Measurements from ENCODE around the gene TIMM44. TPM values are rescaled to one million over a fixed set of nuclear protein-coding genes. Genes with fewer than 3 reads are reported as not detected.

Gene TIMM44
- total RNA-seq, 2 experiments from 2014 or later, result 86.0 to 116 TPM

DNA sequence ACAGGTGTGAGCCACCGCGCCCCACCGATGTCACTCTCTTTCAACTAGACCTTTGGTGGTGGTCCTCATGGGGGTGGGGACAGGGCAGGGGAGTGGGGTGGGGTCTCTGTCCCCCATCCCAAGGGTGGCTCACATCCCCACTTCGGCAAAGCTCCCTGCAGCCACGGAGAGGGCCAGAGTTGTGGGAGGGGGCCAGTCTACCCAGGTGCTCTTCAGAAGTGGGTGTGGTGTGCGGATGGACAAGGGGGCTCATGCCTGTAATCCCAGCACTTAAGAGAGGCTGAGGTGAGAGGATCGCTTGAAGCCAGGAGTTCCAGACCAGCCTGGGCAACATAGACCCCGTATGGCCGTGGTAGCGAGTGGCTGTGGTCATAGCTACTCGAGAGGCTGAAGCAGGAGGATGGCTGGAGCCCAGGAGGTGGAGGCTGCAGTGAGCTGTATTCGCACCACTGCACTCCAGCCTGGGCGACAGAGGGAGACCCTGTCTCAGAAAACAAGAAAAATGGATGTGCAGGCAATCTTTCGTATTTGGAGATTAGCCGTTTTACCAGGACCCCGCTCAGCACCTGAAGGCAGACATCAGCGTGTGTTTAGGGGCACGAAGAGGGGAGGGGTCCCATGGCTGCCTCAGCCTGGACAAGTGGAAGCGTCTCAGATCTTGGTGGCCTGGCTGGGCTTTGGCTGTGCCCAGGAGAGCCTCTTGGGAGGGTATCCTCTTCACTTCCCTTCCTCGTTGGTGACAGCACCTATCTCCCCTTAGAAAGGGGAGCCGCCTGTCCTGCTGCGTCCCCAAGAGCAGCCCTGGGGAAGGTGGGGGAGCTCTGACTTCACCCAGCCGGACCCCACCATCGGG lies 28.0 kb downstream of the TIMM44 start:
- TF ChIP-seq EZH2phosphoT487 (IDR thresholded peaks at IDR 0.05; ENCODE audit: borderline replicate concordance, low read depth, low read length), result no peak
- TF ChIP-seq, protein P1, sequence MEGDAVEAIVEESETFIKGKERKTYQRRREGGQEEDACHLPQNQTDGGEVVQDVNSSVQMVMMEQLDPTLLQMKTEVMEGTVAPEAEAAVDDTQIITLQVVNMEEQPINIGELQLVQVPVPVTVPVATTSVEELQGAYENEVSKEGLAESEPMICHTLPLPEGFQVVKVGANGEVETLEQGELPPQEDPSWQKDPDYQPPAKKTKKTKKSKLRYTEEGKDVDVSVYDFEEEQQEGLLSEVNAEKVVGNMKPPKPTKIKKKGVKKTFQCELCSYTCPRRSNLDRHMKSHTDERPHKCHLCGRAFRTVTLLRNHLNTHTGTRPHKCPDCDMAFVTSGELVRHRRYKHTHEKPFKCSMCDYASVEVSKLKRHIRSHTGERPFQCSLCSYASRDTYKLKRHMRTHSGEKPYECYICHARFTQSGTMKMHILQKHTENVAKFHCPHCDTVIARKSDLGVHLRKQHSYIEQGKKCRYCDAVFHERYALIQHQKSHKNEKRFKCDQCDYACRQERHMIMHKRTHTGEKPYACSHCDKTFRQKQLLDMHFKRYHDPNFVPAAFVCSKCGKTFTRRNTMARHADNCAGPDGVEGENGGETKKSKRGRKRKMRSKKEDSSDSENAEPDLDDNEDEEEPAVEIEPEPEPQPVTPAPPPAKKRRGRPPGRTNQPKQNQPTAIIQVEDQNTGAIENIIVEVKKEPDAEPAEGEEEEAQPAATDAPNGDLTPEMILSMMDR (conservative IDR thresholded peaks at IDR 0.05; ENCODE audit: low read length), result no peak
- Histone ChIP-seq H3K27ac (ENCODE audit: low read depth, low read length, poor library complexity, severe bottlenecking) (no peak overlapping the region), H3K79me2 (ENCODE audit: insufficient read depth, low read depth, low read length) (no peaks in the 10 kb centered on the region), H4K20me1 (ENCODE audit: insufficient read depth, low read length) (no peaks in the 10 kb centered on the region), H3K4me1 (ENCODE audit: insufficient read depth, low read length, poor library complexity, severe bottlenecking) (peaks cover 6% of the 10 kb centered on the region), H3K36me3 (ENCODE audit: insufficient read depth, low read length) (peaks cover 28% of the 10 kb centered on the region), H3K4me2 (ENCODE audit: low read length) (peak overlapping the region; percentile 45; the same call in 1 of the 2 replicates), H2AFZ (ENCODE audit: low read length) (no peak overlapping the region), H3K4me3 (ENCODE audit: low read depth, low read length, poor library complexity, severe bottlenecking) (no peak overlapping the region), H3K9me3 (ENCODE audit: low read length) (no peaks in the 10 kb centered on the region), H3K9me2 (ENCODE audit: insufficient read depth, low read length) (no peaks in the 10 kb centered on the region)
- DNase-seq (ENCODE audit: low spot score), result no peak
- ChIA-PET CTCF (ENCODE audit: unreplicated experiment) (no interaction called here), POLR2A (no interaction called here)
- no TSS peak for BruUV-seq (replicated peaks)
- intact Hi-C loops (cut with micrococcal nuclease; ENCODE audit: unreplicated experiment), result no loop called here

DNA sequence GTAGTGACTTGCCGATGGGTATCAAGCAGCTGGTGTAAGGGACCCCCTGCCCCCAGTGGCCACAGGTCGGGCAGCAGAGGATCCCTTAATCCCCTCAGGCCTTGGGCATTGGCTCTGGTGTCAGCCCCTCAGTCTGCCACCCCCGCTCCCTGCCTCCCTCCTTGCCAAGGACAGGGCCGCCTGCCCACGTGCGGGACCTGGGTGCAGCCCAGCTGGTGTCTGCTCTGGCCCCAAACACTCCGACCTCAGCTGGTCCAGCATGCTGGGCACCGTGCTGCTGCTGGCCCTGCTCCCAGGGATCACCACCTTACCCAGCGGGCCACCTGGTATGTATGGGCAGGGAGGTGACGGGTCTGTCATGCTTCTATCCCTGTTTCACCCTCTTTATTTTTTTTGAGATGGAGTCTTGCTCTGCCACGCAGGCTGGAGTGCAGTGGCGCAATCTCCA lies 28.8 kb downstream of the TIMM44 start, which contains the start of gene TGFBR3L:
TSS of gene TGFBR3L (plus strand) at position 233 of the 448 bp plus-strand sequence.
- Histone ChIP-seq H3K4me1 (ENCODE audit: insufficient read depth, low read length, poor library complexity, severe bottlenecking) (peaks cover 2% of the 10 kb centered on the region), H3K4me3 (ENCODE audit: low read depth, low read length, poor library complexity, severe bottlenecking) (no peak within 1 kb of the TSS), H3K4me2 (ENCODE audit: low read length) (no peak within 1 kb of the TSS; the same call in 1 of the 2 replicates), H4K20me1 (ENCODE audit: insufficient read depth, low read length) (no peaks in the 10 kb centered on the region), H3K27ac (ENCODE audit: low read depth, low read length, poor library complexity, severe bottlenecking) (no peak within 1 kb of the TSS), H3K79me2 (ENCODE audit: insufficient read depth, low read depth, low read length) (no peaks in the 10 kb centered on the region), H3K36me3 (ENCODE audit: insufficient read depth, low read length) (peaks cover 33% of the 10 kb centered on the region), H3K9me2 (ENCODE audit: insufficient read depth, low read length) (no peaks in the 10 kb centered on the region), H2AFZ (ENCODE audit: low read length) (no peak within 1 kb of the TSS), H3K9me3 (ENCODE audit: low read length) (no peaks in the 10 kb centered on the region)
- TF ChIP-seq EZH2phosphoT487 (IDR thresholded peaks at IDR 0.05; ENCODE audit: borderline replicate concordance, low read depth, low read length), result no peak
- TF ChIP-seq, protein P1 (conservative IDR thresholded peaks at IDR 0.05; ENCODE audit: low read length), result no peak
- DNase-seq (ENCODE audit: low spot score), result no peak
- intact Hi-C loops (cut with micrococcal nuclease; ENCODE audit: unreplicated experiment), result no loop called here
- no TSS peak for BruUV-seq (replicated peaks)
- ChIA-PET CTCF (ENCODE audit: unreplicated experiment) (no interaction called here), POLR2A (no interaction called here)

DNA sequence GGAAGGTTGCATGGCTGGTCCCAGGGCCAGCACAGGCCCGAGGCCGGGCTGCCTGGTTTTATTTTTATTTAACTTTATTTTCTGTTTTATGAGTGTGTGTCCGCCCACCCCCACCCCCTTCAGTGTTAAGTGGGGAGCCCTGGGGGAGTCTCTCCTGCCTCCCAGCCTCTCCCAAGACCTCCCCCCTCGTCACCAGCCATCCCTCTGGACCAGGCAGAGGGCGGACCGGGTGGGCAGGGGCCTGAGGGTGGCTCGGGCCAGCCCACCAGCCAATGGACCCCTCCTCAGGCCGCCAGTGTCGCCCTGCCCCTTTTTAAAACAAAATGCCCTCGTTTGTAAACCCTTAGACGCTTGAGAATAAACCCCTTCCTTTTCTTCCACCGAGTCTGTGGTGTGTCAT lies 29.4 kb downstream of the TIMM44 start:
- TF ChIP-seq, protein P1 (conservative IDR thresholded peaks at IDR 0.05; ENCODE audit: low read length), result no peak
- TF ChIP-seq EZH2phosphoT487 (IDR thresholded peaks at IDR 0.05; ENCODE audit: borderline replicate concordance, low read depth, low read length), result no peak
- H3K27ac ChIP-seq (ENCODE audit: low read depth, low read length, poor library complexity, severe bottlenecking), result no peak overlapping the region
- BruUV-seq (replicated peaks), result no TSS peak
- POLR2A ChIA-PET, result no interaction called here
- no peak overlapping the region for H3K4me2 ChIP-seq (ENCODE audit: low read length)
- no peak overlapping the region for H3K4me3 ChIP-seq (ENCODE audit: low read depth, low read length, poor library complexity, severe bottlenecking)
- no peaks in the 10 kb centered on the region for H3K9me3 ChIP-seq (ENCODE audit: low read length)
- DNase-seq (ENCODE audit: low spot score), result no peak
- H4K20me1 ChIP-seq (ENCODE audit: insufficient read depth, low read length), result no peaks in the 10 kb centered on the region
- CTCF ChIA-PET (ENCODE audit: unreplicated experiment), result no interaction called here
- peaks cover 33% of the 10 kb centered on the region for H3K36me3 ChIP-seq (ENCODE audit: insufficient read depth, low read length)
- H3K4me1 ChIP-seq (ENCODE audit: insufficient read depth, low read length, poor library complexity, severe bottlenecking), result no peaks in the 10 kb centered on the region
- no peaks in the 10 kb centered on the region for H3K9me2 ChIP-seq (ENCODE audit: insufficient read depth, low read length)
- intact Hi-C loops (cut with micrococcal nuclease; ENCODE audit: unreplicated experiment), result no loop called here
- no peaks in the 10 kb centered on the region for H3K79me2 ChIP-seq (ENCODE audit: insufficient read depth, low read depth, low read length)
- no peak overlapping the region for H2AFZ ChIP-seq (ENCODE audit: low read length)

Measured in OCI-LY7 (cell line).